Measurements from ENCODE around the gene PLEKHG5. TPM values are rescaled to one million over a fixed set of nuclear protein-coding genes. Genes with fewer than 3 reads are reported as not detected.

PLEKHG5 gene
- total and polyA plus RNA-seq, 12 donors, result 2.0 to 96.3 (median 18.4) TPM

GRCh38 chr1:6489383-6489765, 2.1 kb downstream of the PLEKHG5 start:
- TF ChIP-seq CTCF (IDR thresholded peaks at IDR 0.05) (no peak), POLR2A (IDR thresholded peaks at IDR 0.05) (no peak)
- no peak for DNase-seq
- no peaks in the 10 kb centered on the region for H3K27me3 ChIP-seq
- 62 to 84% (median 77%) methylated on average over 5 to 9 of the region's 9 CpGs for WGBS, 4 donors
- H3K4me3 ChIP-seq, result no peak overlapping the region
- no peaks in the 10 kb centered on the region for H3K9me3 ChIP-seq (replicated peaks in 1 of 3)
- intact Hi-C loops (cut with DNase I), result loop anchor here (5.0 to 10.0 kb wide), 2 partner anchors 63 to 155 kb away; partner anchors contain the start of gene NOL9 (in 1 of the 2)
- no peaks in the 10 kb centered on the region for H3K36me3 ChIP-seq (replicated peaks in 1 of 2)
- H3K27ac ChIP-seq, result no peak overlapping the region
- H3K4me1 ChIP-seq (replicated peaks in 1 of 2), result peaks cover 16 to 48% of the 10 kb centered on the region in 2 donors

GRCh38 chr1:6488602-6489382, 2.7 kb downstream of the PLEKHG5 start:
- 64 to 85% (median 80%) methylated on average over 7 to 13 of the region's 13 CpGs for WGBS, 4 donors
- no peak for DNase-seq
- no peaks in the 10 kb centered on the region for H3K27me3 ChIP-seq
- H3K36me3 ChIP-seq (replicated peaks in 1 of 2), result no peaks in the 10 kb centered on the region
- peaks cover 16 to 48% of the 10 kb centered on the region in 2 donors for H3K4me1 ChIP-seq (replicated peaks in 1 of 2)
- intact Hi-C loops (cut with DNase I), result loop anchor here (5.0 to 10.0 kb wide), 2 partner anchors 64 to 156 kb away; partner anchors contain the start of gene NOL9 (in 1 of the 2)
- no peak overlapping the region for H3K4me3 ChIP-seq
- H3K27ac ChIP-seq, result no peak overlapping the region
- H3K9me3 ChIP-seq (replicated peaks in 1 of 3), result no peaks in the 10 kb centered on the region
- no peak for TF ChIP-seq CTCF (IDR thresholded peaks at IDR 0.05)
- no peak for TF ChIP-seq POLR2A (IDR thresholded peaks at IDR 0.05)

- Histone ChIP-seq H3K9me3 (replicated peaks in 1 of 3) (no peaks in the 10 kb centered on the region), H3K4me1 (replicated peaks in 1 of 2) (peaks cover 16 to 48% of the 10 kb centered on the region in 2 donors), H3K4me3 (no peak overlapping the region), H3K36me3 (replicated peaks in 1 of 2) (no peaks in the 10 kb centered on the region), H3K27me3 (no peaks in the 10 kb centered on the region), H3K27ac (no peak overlapping the region)
- no peak for DNase-seq
- WGBS, 4 donors, result 83 to 86% (median 85%) methylated on average over 13 to 14 of the region's 14 CpGs
- TF ChIP-seq POLR2A (IDR thresholded peaks at IDR 0.05), result no peak
- no peak for TF ChIP-seq CTCF (IDR thresholded peaks at IDR 0.05)
- intact Hi-C loops (cut with DNase I), result loop anchor here (5.0 to 10.0 kb wide), 2 partner anchors 64 to 157 kb away; partner anchors contain the start of gene NOL9 (in 1 of the 2)
These were observed 3.5 kb downstream of the PLEKHG5 start for GRCh38 chr1:6487804-6488484.

GRCh38 chr1:6486433-6487011, 4.9 kb downstream of the PLEKHG5 start:
- 5 to 9% (median 7%) methylated on average over 10 to 15 of the region's 15 CpGs for WGBS, 4 donors
- intact Hi-C loops (cut with DNase I), result loop anchor here (5.0 to 10.0 kb wide), 2 partner anchors 66 to 158 kb away; partner anchors contain the start of gene NOL9 (in 1 of the 2)
- Histone ChIP-seq H3K4me3 (no peak overlapping the region), H3K36me3 (replicated peaks in 1 of 2) (no peaks in the 10 kb centered on the region), H3K9me3 (replicated peaks in 1 of 3) (no peaks in the 10 kb centered on the region), H3K4me1 (replicated peaks in 1 of 2) (peaks cover 14 to 36% of the 10 kb centered on the region in 2 donors), H3K27me3 (no peaks in the 10 kb centered on the region), H3K27ac (no peak overlapping the region)
- TF ChIP-seq CTCF (IDR thresholded peaks at IDR 0.05) (peak; percentile 68 to 92 (median 86)), POLR2A (IDR thresholded peaks at IDR 0.05) (no peak)
- DNase-seq, result peak; percentile 86 to 95 (median 89)

Data from adrenal gland (tissue), 12 donors.